ENCODE results near the gene CD44. TPM values are rescaled to one million over a fixed set of nuclear protein-coding genes. Genes with fewer than 3 reads are reported as not detected.

Gene CD44
- total and polyA plus RNA-seq, 4 donors, result 4.1 to 26.9 (median 14.6) TPM

- Histone ChIP-seq H3K4me3 (ENCODE audit: low read depth in 1 of 3, low read length in 3 of 3) (no peak overlapping the region), H3K9me3 (ENCODE audit: control insufficient read depth in 4 of 4, low read length in 3 of 4) (no peaks in the 10 kb centered on the region), H3K36me3 (ENCODE audit: control insufficient read depth in 4 of 4, insufficient read depth in 3 of 4, low read depth in 1 of 4, low read length in 3 of 4) (no peaks in the 10 kb centered on the region), H3K4me1 (ENCODE audit: control insufficient read depth in 4 of 4, insufficient read depth in 4 of 4, low read length in 3 of 4) (peaks cover 0 to 4% (median 2%) of the 10 kb centered on the region in 4 donors), H3K27me3 (ENCODE audit: control insufficient read depth in 4 of 4, insufficient read depth in 4 of 4, low read length in 3 of 4) (no peaks in the 10 kb centered on the region), H3K27ac (ENCODE audit: low read depth in 1 of 2, low read length in 2 of 2) (no peak overlapping the region), H3K9ac (ENCODE audit: low read depth in 1 of 2, low read length in 2 of 2) (no peak overlapping the region)
- WGBS, result 94% methylated on average over 1 of the region's 1 CpG
- TF ChIP-seq ZBTB33 (IDR thresholded peaks at IDR 0.05), result no peak
- TF ChIP-seq HNF4A (conservative IDR thresholded peaks at IDR 0.05), result no peak
- no peak for TF ChIP-seq YY1 (IDR thresholded peaks at IDR 0.05)
- no peak for DNase-seq (ENCODE audit: low spot score)
Measured at GRCh38 chr11:35197292-35197691, 58.3 kb downstream of the CD44 start.

- Histone ChIP-seq H3K9ac (ENCODE audit: low read depth in 1 of 2, low read length in 2 of 2) (no peak overlapping the region), H3K4me1 (ENCODE audit: control insufficient read depth in 4 of 4, insufficient read depth in 4 of 4, low read length in 3 of 4) (no peaks in the 10 kb centered on the region), H3K9me3 (ENCODE audit: control insufficient read depth in 4 of 4, low read length in 3 of 4) (no peaks in the 10 kb centered on the region), H3K27me3 (ENCODE audit: control insufficient read depth in 4 of 4, insufficient read depth in 4 of 4, low read length in 3 of 4) (no peaks in the 10 kb centered on the region), H3K36me3 (ENCODE audit: control insufficient read depth in 4 of 4, insufficient read depth in 3 of 4, low read depth in 1 of 4, low read length in 3 of 4) (no peaks in the 10 kb centered on the region), H3K4me3 (ENCODE audit: low read depth in 1 of 3, low read length in 3 of 3) (no peak overlapping the region), H3K27ac (ENCODE audit: low read depth in 1 of 2, low read length in 2 of 2) (no peak overlapping the region)
- no peak for DNase-seq (ENCODE audit: low spot score)
- WGBS, result 91% methylated on average over 7 of the region's 7 CpGs
- TF ChIP-seq RAD21 (IDR thresholded peaks at IDR 0.05) (no peak), MAX (IDR thresholded peaks at IDR 0.05) (no peak), NR2F2 (IDR thresholded peaks at IDR 0.05) (no peak), TAF1 (conservative IDR thresholded peaks at IDR 0.05) (no peak), FOXA1 (IDR thresholded peaks at IDR 0.05) (no peak), YY1 (IDR thresholded peaks at IDR 0.05) (no peak), CTCF (IDR thresholded peaks at IDR 0.05; ENCODE audit: low read depth, low read length, missing input control) (no peak), ATF3 (IDR thresholded peaks at IDR 0.05) (no peak), GABPA (IDR thresholded peaks at IDR 0.05 in 1 of 2, conservative IDR thresholded peaks at IDR 0.05 in 1 of 2) (no peak), JUND (IDR thresholded peaks at IDR 0.05) (no peak), RXRA (IDR thresholded peaks at IDR 0.05) (no peak), HNF4G (IDR thresholded peaks at IDR 0.05) (no peak), EGR1 (IDR thresholded peaks at IDR 0.05; ENCODE audit: low read depth in 2 of 2) (no peak), ZBTB33 (IDR thresholded peaks at IDR 0.05) (no peak), SP1 (IDR thresholded peaks at IDR 0.05) (no peak), HNF4A (conservative IDR thresholded peaks at IDR 0.05) (no peak), REST (IDR thresholded peaks at IDR 0.05) (no peak), FOXA2 (IDR thresholded peaks at IDR 0.05) (no peak)
Measured at GRCh38 chr11:35200811-35201341, 61.9 kb downstream of the CD44 start.
